SK-N-SH treated with all-trans-retinoic acid at 6 μM for 48 hours (cell line): ENCODE data around the gene FCHSD2.

ENCODE experiments used
- ATAC-seq: fragments of 200-7000 bp; cut with Tn5 transposase; 3 replicates; pipeline ENCODE4 v1.9.1; 2020; ENCODE audit warnings: mild to moderate bottlenecking, moderate library complexity
- BACH2 ChIP-seq: fragments of 250-450 bp; sonication (Bioruptor Pico); IDR thresholded peaks from 2 replicates; pipeline ENCODE4 v1.9.0; 2021; ENCODE audit warnings: mild to moderate bottlenecking, borderline replicate concordance
- CREB5 ChIP-seq: fragments of 250-450 bp; sonication (Bioruptor Pico); IDR thresholded peaks from 2 replicates; pipeline ENCODE4 v1.5.1; 2020; ENCODE audit warnings: low read depth, mild to moderate bottlenecking, moderate library complexity
- CSDC2 ChIP-seq: fragments of 250-450 bp; sonication (Bioruptor Pico); IDR thresholded peaks from 2 replicates; pipeline ENCODE4 v1.5.0; 2020; ENCODE audit warnings: mild to moderate bottlenecking, moderate library complexity
- CSRNP3 ChIP-seq: fragments of 250-450 bp; sonication (Bioruptor Pico); IDR thresholded peaks from 2 replicates; pipeline ENCODE4 v1.5.1; 2021; ENCODE audit warnings: mild to moderate bottlenecking, moderate library complexity
- ESRRG ChIP-seq: fragments of 250-450 bp; sonication (Bioruptor Pico); IDR thresholded peaks from 2 replicates; pipeline ENCODE4 v1.6.1; 2021; ENCODE audit warnings: mild to moderate bottlenecking
- GLIS3 ChIP-seq: fragments of 250-450 bp; sonication (Bioruptor Pico); IDR thresholded peaks from 2 replicates; pipeline ENCODE4 v1.5.0; 2020; ENCODE audit warnings: mild to moderate bottlenecking, moderate library complexity
- ISL1 ChIP-seq: fragments of 250-450 bp; sonication (Bioruptor Pico); IDR thresholded peaks from 2 replicates; pipeline ENCODE4 v2.1.2; 2022; ENCODE audit warnings: mild to moderate bottlenecking, moderate library complexity
- OSR1 ChIP-seq: fragments of 250-450 bp; sonication (Bioruptor Pico); IDR thresholded peaks from 2 replicates; pipeline ENCODE4 v1.8.0; 2022; ENCODE audit warnings: moderate library complexity, mild to moderate bottlenecking, inconsistent platforms
- PATZ1 ChIP-seq: fragments of 250-450 bp; sonication (Bioruptor Pico); IDR thresholded peaks from 2 replicates; pipeline ENCODE4 v1.8.0; 2020; ENCODE audit warnings: mild to moderate bottlenecking, moderate library complexity, borderline replicate concordance
- SNAI2 ChIP-seq: fragments of 250-450 bp; sonication (Bioruptor Pico); IDR thresholded peaks from 2 replicates; pipeline ENCODE4 v1.5.0; 2020; ENCODE audit warnings: mild to moderate bottlenecking, moderate library complexity
- TCF4 ChIP-seq: fragments of 250-450 bp; sonication (Bioruptor Pico); IDR thresholded peaks from 2 replicates; pipeline ENCODE4 v1.8.0; 2021; ENCODE audit warnings: mild to moderate bottlenecking, moderate library complexity, borderline replicate concordance
- TOX ChIP-seq: fragments of 250-450 bp; sonication (Bioruptor Pico); IDR thresholded peaks from 2 replicates; pipeline ENCODE4 v1.8.0; 2021; ENCODE audit warnings: mild to moderate bottlenecking, moderate library complexity, borderline replicate concordance
- ZC3H10 ChIP-seq: fragments of 250-450 bp; sonication (Bioruptor Pico); IDR thresholded peaks from 2 replicates; pipeline ENCODE4 v1.5.1; 2021; ENCODE audit warnings: mild to moderate bottlenecking, moderate library complexity
- ZFP3 ChIP-seq: fragments of 250-450 bp; sonication (Bioruptor Pico); IDR thresholded peaks from 2 replicates; pipeline ENCODE4 v1.5.0; 2020; ENCODE audit warnings: mild to moderate bottlenecking, moderate library complexity
- ZFP30 ChIP-seq: fragments of 450-650 bp; formaldehyde crosslinking; IDR thresholded peaks from 2 replicates; pipeline ENCODE4 v1.5.0; 2022; ENCODE audit warnings: mild to moderate bottlenecking, moderate library complexity
- ZNF70 ChIP-seq: fragments of 450-650 bp; formaldehyde crosslinking; IDR thresholded peaks from 2 replicates; pipeline ENCODE4 v1.5.0; 2020; ENCODE audit warnings: mild to moderate bottlenecking, moderate library complexity
- ZNF8 ChIP-seq: fragments of 450-650 bp; formaldehyde crosslinking; IDR thresholded peaks from 2 replicates; pipeline ENCODE4 v1.5.0; 2020; ENCODE audit warnings: mild to moderate bottlenecking, moderate library complexity
- TF ChIP-seq, protein P1 (sequence below): fragments of 250-450 bp; sonication (Bioruptor Pico); IDR thresholded peaks from 2 replicates; pipeline ENCODE4 v1.5.0; 2020; ENCODE audit warnings: mild to moderate bottlenecking, moderate library complexity
- TF ChIP-seq, protein P2 (sequence below): fragments of 250-450 bp; sonication (Bioruptor Pico); IDR thresholded peaks from 2 replicates; pipeline ENCODE4 v1.8.0; 2021; ENCODE audit warnings: low read depth, mild to moderate bottlenecking, moderate library complexity, borderline replicate concordance

The FCHSD2 gene

DNA sequence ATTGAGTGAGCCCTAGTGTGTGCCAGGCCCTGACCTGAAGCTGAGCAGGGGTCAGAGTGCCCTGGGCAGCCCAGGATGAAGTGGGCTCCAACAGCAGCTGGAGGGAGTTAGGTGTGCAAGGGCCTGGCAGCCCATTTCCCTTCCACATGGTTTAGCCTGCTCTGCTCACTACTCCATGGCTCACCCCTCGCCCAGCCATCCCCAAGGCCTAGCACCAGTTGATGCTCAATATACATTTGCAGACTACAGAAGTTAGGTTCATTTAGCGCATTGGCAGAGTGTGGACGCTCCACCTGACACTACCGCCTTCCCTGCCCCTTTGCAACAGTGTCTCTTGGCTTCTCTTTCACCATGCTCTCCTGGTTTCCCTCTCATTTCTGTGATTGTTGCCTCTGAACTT lies 324.2 kb downstream of the FCHSD2 start:
- ATAC-seq = no peak
- TF ChIP-seq ZNF8 (CRISPR knock-in tag) = no peak
- TF ChIP-seq BACH2 = no peak
- TF ChIP-seq ESRRG = no peak
- TF ChIP-seq, protein P1, sequence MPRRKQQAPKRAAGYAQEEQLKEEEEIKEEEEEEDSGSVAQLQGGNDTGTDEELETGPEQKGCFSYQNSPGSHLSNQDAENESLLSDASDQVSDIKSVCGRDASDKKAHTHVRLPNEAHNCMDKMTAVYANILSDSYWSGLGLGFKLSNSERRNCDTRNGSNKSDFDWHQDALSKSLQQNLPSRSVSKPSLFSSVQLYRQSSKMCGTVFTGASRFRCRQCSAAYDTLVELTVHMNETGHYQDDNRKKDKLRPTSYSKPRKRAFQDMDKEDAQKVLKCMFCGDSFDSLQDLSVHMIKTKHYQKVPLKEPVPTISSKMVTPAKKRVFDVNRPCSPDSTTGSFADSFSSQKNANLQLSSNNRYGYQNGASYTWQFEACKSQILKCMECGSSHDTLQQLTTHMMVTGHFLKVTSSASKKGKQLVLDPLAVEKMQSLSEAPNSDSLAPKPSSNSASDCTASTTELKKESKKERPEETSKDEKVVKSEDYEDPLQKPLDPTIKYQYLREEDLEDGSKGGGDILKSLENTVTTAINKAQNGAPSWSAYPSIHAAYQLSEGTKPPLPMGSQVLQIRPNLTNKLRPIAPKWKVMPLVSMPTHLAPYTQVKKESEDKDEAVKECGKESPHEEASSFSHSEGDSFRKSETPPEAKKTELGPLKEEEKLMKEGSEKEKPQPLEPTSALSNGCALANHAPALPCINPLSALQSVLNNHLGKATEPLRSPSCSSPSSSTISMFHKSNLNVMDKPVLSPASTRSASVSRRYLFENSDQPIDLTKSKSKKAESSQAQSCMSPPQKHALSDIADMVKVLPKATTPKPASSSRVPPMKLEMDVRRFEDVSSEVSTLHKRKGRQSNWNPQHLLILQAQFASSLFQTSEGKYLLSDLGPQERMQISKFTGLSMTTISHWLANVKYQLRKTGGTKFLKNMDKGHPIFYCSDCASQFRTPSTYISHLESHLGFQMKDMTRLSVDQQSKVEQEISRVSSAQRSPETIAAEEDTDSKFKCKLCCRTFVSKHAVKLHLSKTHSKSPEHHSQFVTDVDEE (CRISPR knock-in tag) = no peak
- TF ChIP-seq CSRNP3 (CRISPR knock-in tag) = no peak
- TF ChIP-seq GLIS3 (CRISPR knock-in tag) = no peak
- no peak for TF ChIP-seq ZC3H10 (CRISPR knock-in tag)
- TF ChIP-seq TCF4 = no peak
- no peak for TF ChIP-seq ZFP3 (CRISPR knock-in tag)

GRCh38 chr11:72816404-72816990 lies 325.6 kb downstream of the FCHSD2 start:
- ATAC-seq = no peak
- TF ChIP-seq ZC3H10 (CRISPR knock-in tag) = no peak
- no peak for TF ChIP-seq OSR1
- TF ChIP-seq CREB5 (CRISPR knock-in tag) = no peak
- TF ChIP-seq PATZ1 (CRISPR knock-in tag) = no peak
- no peak for TF ChIP-seq ESRRG
- TF ChIP-seq, protein P1 (CRISPR knock-in tag) = no peak
- no peak for TF ChIP-seq ISL1 (CRISPR knock-in tag)
- TF ChIP-seq TOX (CRISPR knock-in tag) = no peak
- TF ChIP-seq GLIS3 (CRISPR knock-in tag) = no peak
- no peak for TF ChIP-seq TCF4
- TF ChIP-seq, protein P2, sequence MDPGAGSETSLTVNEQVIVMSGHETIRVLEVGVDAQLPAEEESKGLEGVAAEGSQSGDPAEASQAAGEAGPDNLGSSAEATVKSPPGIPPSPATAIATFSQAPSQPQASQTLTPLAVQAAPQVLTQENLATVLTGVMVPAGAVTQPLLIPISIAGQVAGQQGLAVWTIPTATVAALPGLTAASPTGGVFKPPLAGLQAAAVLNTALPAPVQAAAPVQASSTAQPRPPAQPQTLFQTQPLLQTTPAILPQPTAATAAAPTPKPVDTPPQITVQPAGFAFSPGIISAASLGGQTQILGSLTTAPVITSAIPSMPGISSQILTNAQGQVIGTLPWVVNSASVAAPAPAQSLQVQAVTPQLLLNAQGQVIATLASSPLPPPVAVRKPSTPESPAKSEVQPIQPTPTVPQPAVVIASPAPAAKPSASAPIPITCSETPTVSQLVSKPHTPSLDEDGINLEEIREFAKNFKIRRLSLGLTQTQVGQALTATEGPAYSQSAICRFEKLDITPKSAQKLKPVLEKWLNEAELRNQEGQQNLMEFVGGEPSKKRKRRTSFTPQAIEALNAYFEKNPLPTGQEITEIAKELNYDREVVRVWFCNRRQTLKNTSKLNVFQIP = no peak
- no peak for TF ChIP-seq ZFP30 (CRISPR knock-in tag)
- no peak for TF ChIP-seq ZNF8 (CRISPR knock-in tag)
- TF ChIP-seq SNAI2 (CRISPR knock-in tag) = no peak
- TF ChIP-seq CSDC2 (CRISPR knock-in tag) = no peak
- TF ChIP-seq ZNF70 (CRISPR knock-in tag) = no peak
